Coronary artery (tissue), 2 donors: ENCODE results near the gene TMEM170B.

Source experiments
- DNase-seq: peaks from one replicate; pipeline ENCODE4 v3.0.0-alpha.2; 2017; ENCODE audit warnings: low spot score
- H3K27ac ChIP-seq, 2 donors: fragments of 200-600 bp; sonication (generic); one replicate each; pipeline ENCODE4 v1.5.1; 2016 to 2019
- H3K4me3 ChIP-seq: fragments of 200-600 bp; sonication (generic); 2 replicates; pipeline ENCODE4 v1.5.1; 2016; ENCODE audit warnings: mild to moderate bottlenecking, moderate library complexity
- CTCF ChIP-seq: fragments of 200-600 bp; sonication (generic); IDR thresholded peaks from one replicate; pipeline ENCODE4 v1.5.1; 2019; ENCODE audit warnings: antibody characterized with exemption

Gene TMEM170B

GRCh38 chr6:11606332-11606731, 68.8 kb downstream of the TMEM170B start:
- Histone ChIP-seq H3K27ac (peak overlapping the region; percentile 40 to 71), H3K4me3 (no peak overlapping the region)
- no peak for TF ChIP-seq CTCF
- DNase-seq: no peak

- no peak overlapping the region for H3K4me3 ChIP-seq
- peak overlapping the region; percentile 40 to 71 for H3K27ac ChIP-seq
- no peak for DNase-seq
- TF ChIP-seq CTCF: no peak
These were observed 69.8 kb downstream of the TMEM170B start for GRCh38 chr6:11607383-11607782.

- no peak for TF ChIP-seq CTCF
- no peak for DNase-seq
- peak overlapping the region; percentile 2 to 81 for H3K27ac ChIP-seq
- H3K4me3 ChIP-seq: no peak overlapping the region
These were observed 71.2 kb downstream of the TMEM170B start for GRCh38 chr6:11608600-11609323.

- DNase-seq: peak; percentile 82
- H3K4me3 ChIP-seq: no peak overlapping the region
- no peak for TF ChIP-seq CTCF
- H3K27ac ChIP-seq: peak overlapping the region; percentile 2 to 81
These were observed 71.9 kb downstream of the TMEM170B start for GRCh38 chr6:11609324-11610071.

DNA sequence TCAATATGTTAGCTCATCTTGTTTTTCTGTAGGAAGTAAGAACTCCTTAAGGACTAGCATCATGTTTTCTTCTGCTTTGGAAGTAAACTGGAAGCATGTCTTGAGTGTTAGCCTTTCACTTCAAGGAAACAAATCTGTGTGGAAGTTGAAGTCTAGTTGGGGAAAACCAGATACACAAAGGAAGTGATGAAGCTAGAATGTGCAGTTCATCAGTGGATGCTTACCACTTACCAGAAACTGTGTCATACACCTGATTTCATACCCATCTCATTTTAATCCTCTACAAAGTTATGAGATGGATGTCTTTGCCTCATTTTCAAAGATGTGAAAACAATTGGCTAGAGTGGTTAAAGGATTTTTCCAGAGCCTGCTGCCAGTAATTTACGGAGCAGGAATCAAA, 75.8 kb downstream of the TMEM170B start:
- TF ChIP-seq CTCF: no peak
- no peak overlapping the region for H3K4me3 ChIP-seq
- H3K27ac ChIP-seq: peak overlapping the region; percentile 3 to 74
- no peak for DNase-seq

- peak; percentile 29 for DNase-seq
- no peak for TF ChIP-seq CTCF
- Histone ChIP-seq H3K4me3 (no peak overlapping the region), H3K27ac (peak overlapping the region; percentile 3 to 74)
These were observed 76.3 kb downstream of the TMEM170B start for GRCh38 chr6:11613858-11614257.
